GM12801 (cell line): ENCODE results near the gene VIM.

Experiments used
- TF ChIP-seq, protein P1 (sequence below): IDR thresholded peaks from one replicate; pipeline ENCODE4 v1.5.1; 2011; ENCODE audit warnings: control low read depth; ENCODE audit not compliant: insufficient read length; ENCODE audit errors: extremely low read depth

VIM gene

GRCh38 chr10:17263580-17263979 is 35.5 kb downstream of the VIM start:
- TF ChIP-seq, protein P1, sequence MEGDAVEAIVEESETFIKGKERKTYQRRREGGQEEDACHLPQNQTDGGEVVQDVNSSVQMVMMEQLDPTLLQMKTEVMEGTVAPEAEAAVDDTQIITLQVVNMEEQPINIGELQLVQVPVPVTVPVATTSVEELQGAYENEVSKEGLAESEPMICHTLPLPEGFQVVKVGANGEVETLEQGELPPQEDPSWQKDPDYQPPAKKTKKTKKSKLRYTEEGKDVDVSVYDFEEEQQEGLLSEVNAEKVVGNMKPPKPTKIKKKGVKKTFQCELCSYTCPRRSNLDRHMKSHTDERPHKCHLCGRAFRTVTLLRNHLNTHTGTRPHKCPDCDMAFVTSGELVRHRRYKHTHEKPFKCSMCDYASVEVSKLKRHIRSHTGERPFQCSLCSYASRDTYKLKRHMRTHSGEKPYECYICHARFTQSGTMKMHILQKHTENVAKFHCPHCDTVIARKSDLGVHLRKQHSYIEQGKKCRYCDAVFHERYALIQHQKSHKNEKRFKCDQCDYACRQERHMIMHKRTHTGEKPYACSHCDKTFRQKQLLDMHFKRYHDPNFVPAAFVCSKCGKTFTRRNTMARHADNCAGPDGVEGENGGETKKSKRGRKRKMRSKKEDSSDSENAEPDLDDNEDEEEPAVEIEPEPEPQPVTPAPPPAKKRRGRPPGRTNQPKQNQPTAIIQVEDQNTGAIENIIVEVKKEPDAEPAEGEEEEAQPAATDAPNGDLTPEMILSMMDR, result no peak

GRCh38 chr10:17265468-17265867 is 37.4 kb downstream of the VIM start:
- TF ChIP-seq, protein P1, result no peak

DNA sequence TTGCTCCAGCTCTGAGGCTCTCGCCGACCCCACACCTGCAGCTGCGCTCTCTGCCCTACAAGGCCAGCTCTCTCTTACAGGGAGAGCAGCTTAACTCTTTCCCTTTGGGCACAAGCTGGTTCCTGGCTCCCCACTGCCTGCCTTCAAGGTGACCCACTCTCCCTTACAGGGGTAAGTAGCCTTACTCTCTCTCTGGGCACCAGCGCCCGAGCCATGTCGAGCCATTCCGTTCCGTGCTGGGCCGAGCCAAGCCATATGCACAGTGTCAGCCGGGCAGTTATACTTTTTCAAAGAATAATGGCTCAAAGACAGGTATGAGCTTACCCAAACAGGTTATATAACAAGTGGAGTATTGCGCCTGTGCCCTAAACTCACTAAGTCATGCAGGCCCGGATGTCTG is 44.6 kb downstream of the VIM start:
- TF ChIP-seq, protein P1, result no peak

- TF ChIP-seq, protein P1, result no peak
Observed at GRCh38 chr10:17273403-17273802, 45.4 kb downstream of the VIM start.

- TF ChIP-seq, protein P1, result no peak
Observed at GRCh38 chr10:17276756-17277424, 48.8 kb downstream of the VIM start.

GRCh38 chr10:17278607-17279240 is 50.7 kb downstream of the VIM start:
- TF ChIP-seq, protein P1, result no peak

DNA sequence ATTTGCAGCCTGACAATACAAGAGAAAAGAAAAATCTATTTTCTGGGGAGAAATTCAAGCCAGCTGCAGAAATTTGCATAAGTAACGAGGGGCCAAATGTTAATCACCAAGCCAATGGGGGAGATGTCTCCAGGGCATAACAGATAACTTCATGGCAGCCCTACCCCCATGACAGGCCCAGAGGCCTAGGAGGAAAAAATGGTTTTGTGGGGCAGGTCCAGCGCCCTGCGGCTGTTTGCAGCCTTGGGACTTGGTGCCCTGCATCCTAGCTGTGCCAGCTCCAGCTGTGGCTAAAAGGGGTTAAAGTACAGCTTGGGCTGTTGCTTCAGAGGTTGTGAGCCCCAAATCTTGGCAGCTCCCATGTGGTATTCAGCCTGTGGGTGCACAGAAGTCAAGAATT is 54.3 kb downstream of the VIM start:
- TF ChIP-seq, protein P1, result no peak
